ENCODE measurements around the gene CKAP2L. TPM values are rescaled to one million over a fixed set of nuclear protein-coding genes. Genes with fewer than 3 reads are reported as not detected.

Gene CKAP2L
- total and polyA plus RNA-seq, 10 of the 15 experiments (the other 5 are each of a cell fraction or from before 2014, with no cell fraction given): 10.5 to 37.4 (median 20.2) TPM

DNA sequence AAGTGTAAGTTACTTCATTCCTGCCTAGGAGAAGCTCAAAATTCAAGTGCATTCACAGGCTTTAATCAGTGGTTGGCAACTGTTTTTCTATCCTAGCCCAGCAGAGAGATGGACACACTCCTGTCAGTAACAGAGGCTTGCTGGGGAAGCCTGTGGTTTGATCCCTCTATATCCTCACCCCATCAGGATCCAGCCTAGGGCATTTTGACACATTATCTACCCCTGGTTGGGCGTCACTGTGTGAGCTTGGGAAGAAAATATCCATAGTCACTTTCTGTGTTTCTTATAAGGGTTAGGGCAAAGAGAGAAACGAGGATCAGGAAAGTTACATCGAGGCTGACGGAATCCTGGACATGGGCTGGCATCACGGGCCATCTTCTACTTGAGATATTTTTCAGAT lies 33.6 kb downstream of the CKAP2L start (continued):
- TF ChIP-seq, protein P1, sequence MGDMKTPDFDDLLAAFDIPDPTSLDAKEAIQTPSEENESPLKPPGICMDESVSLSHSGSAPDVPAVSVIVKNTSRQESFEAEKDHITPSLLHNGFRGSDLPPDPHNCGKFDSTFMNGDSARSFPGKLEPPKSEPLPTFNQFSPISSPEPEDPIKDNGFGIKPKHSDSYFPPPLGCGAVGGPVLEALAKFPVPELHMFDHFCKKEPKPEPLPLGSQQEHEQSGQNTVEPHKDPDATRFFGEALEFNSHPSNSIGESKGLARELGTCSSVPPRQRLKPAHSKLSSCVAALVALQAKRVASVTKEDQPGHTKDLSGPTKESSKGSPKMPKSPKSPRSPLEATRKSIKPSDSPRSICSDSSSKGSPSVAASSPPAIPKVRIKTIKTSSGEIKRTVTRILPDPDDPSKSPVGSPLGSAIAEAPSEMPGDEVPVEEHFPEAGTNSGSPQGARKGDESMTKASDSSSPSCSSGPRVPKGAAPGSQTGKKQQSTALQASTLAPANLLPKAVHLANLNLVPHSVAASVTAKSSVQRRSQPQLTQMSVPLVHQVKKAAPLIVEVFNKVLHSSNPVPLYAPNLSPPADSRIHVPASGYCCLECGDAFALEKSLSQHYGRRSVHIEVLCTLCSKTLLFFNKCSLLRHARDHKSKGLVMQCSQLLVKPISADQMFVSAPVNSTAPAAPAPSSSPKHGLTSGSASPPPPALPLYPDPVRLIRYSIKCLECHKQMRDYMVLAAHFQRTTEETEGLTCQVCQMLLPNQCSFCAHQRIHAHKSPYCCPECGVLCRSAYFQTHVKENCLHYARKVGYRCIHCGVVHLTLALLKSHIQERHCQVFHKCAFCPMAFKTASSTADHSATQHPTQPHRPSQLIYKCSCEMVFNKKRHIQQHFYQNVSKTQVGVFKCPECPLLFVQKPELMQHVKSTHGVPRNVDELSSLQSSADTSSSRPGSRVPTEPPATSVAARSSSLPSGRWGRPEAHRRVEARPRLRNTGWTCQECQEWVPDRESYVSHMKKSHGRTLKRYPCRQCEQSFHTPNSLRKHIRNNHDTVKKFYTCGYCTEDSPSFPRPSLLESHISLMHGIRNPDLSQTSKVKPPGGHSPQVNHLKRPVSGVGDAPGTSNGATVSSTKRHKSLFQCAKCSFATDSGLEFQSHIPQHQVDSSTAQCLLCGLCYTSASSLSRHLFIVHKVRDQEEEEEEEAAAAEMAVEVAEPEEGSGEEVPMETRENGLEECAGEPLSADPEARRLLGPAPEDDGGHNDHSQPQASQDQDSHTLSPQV (IDR thresholded peaks at IDR 0.05): no peak
- no peak for TF ChIP-seq MEF2B (IDR thresholded peaks at IDR 0.05; ENCODE audit: partially characterized antibody, poor library complexity, severe bottlenecking)
- TF ChIP-seq WRNIP1 (IDR thresholded peaks at IDR 0.05; ENCODE audit: borderline replicate concordance, low read depth, low read length): no peak
- TF ChIP-seq SUPT20H (IDR thresholded peaks at IDR 0.05; ENCODE audit: borderline replicate concordance, control insufficient read depth, low read depth, low read length): no peak

DNA sequence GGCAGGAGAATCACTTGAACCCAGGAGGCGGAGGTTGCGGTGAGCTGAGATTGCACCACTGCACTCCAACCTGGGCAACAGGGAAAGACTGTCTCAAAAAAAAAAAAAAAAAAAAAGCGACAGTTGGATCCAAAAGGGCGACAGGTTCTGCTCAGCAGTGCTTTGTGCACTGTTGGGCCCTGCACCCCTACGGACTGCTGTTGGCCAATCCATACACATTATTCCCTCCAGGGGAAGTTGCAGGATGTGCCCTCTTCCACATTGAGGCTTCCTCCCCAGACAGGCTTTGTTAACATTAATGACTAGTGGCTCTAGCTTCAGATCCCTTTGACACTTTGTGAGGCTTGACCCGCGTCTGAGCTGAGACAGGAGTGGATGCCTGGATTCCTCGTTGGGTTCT lies 34.2 kb downstream of the CKAP2L start:
- Histone ChIP-seq H3K79me2 (ENCODE audit: control insufficient read depth, insufficient read depth, low read length) (no peaks in the 10 kb centered on the region), H3K4me2 (ENCODE audit: control insufficient read depth, insufficient read depth) (no peak overlapping the region), H4K20me1 (ENCODE audit: control insufficient read depth, insufficient read depth) (no peaks in the 10 kb centered on the region), H3K9ac (ENCODE audit: control insufficient read depth, insufficient read depth, low read length) (no peak overlapping the region), H3K9me3 (replicated peaks; ENCODE audit: control insufficient read depth, insufficient read depth, low read length) (no peaks in the 10 kb centered on the region), H2AFZ (ENCODE audit: control insufficient read depth, low read depth, low read length) (no peak overlapping the region), H3K27ac (ENCODE audit: control insufficient read depth, insufficient read depth) (no peak overlapping the region), H3K36me3 (ENCODE audit: control insufficient read depth in 2 of 2, insufficient read depth in 2 of 2, low read length in 1 of 2) (no peaks in the 10 kb centered on the region; a peak in 1 of 4 replicates), H3K27me3 (replicated peaks in 1 of 2; ENCODE audit: control insufficient read depth in 2 of 2, insufficient read depth in 2 of 2, low read length in 1 of 2) (no peaks in the 10 kb centered on the region), H3K4me1 (ENCODE audit: control insufficient read depth, insufficient read depth, low read length) (peaks cover 18% of the 10 kb centered on the region), H3K4me3 (no peak overlapping the region)
- intact Hi-C loops (cut with micrococcal nuclease; ENCODE audit: unreplicated experiment) (no loop called here), in situ Hi-C loops (cut with MboI) (no loop called here)
- DNase-seq (ENCODE audit: low read depth, low spot score) (no peak), FAIRE-seq (no peak), ATAC-seq (no peak)
- RAD21 ChIA-PET (ENCODE audit: unreplicated experiment): interaction anchor here (1.4 to 10.7 kb wide), 6 partner anchors 9 to 211 kb away, joined by 3 to 494 read pairs (median 62); no protein-coding TSS in a partner anchor
- CTCF ChIA-PET: interaction anchor here (0.9 to 12.8 kb wide), 8 partner anchors 19 to 211 kb away, joined by 3 to 671 read pairs (median 88); partner anchors contain the start of gene SLC20A1
- POLR2A ChIA-PET: interaction anchor here (0.6 to 1.0 kb wide), 2 partner anchors 99 to 1510 kb away, joined by 3 read pairs; no protein-coding TSS in a partner anchor
- no TSS peak for BruUV-seq (replicated peaks)
- 73% methylated on average over 7 of the region's 8 CpGs for WGBS (ENCODE audit: insufficient coverage, insufficient replicate concordance, low lambda C conversion rate, missing lambda C conversion rate)
- SMC1A ChIA-PET (ENCODE audit: uncharacterized antibody, unreplicated experiment): interaction anchor here (0.7 to 10.9 kb wide), 11 partner anchors 9 to 212 kb away, joined by 3 to 455 read pairs (median 6); no protein-coding TSS in a partner anchor
- TF ChIP-seq HDAC6 (IDR thresholded peaks at IDR 0.05; ENCODE audit: unreplicated experiment) (no peak), ZNF217 (IDR thresholded peaks at IDR 0.05) (no peak), MTA2 (IDR thresholded peaks at IDR 0.05; ENCODE audit: low read depth) (no peak), PAX5 (IDR thresholded peaks at IDR 0.05; ENCODE audit: borderline replicate concordance, low read depth, low read length) (no peak), NFYB (IDR thresholded peaks at IDR 0.05; ENCODE audit: insufficient read depth, low read depth, low read length) (no peak), NFIC (IDR thresholded peaks at IDR 0.05; ENCODE audit: low read depth, low read length) (no peak), BACH1 (IDR thresholded peaks at IDR 0.05; ENCODE audit: borderline replicate concordance) (no peak), SUZ12 (IDR thresholded peaks at IDR 0.05; ENCODE audit: unreplicated experiment) (no peak), MTA3 (IDR thresholded peaks at IDR 0.05; ENCODE audit: borderline replicate concordance, low read length) (no peak), HDGF (IDR thresholded peaks at IDR 0.05) (no peak), RFX5 (IDR thresholded peaks at IDR 0.05; ENCODE audit: low read depth, low read length) (no peak)
- TF ChIP-seq, protein P2, sequence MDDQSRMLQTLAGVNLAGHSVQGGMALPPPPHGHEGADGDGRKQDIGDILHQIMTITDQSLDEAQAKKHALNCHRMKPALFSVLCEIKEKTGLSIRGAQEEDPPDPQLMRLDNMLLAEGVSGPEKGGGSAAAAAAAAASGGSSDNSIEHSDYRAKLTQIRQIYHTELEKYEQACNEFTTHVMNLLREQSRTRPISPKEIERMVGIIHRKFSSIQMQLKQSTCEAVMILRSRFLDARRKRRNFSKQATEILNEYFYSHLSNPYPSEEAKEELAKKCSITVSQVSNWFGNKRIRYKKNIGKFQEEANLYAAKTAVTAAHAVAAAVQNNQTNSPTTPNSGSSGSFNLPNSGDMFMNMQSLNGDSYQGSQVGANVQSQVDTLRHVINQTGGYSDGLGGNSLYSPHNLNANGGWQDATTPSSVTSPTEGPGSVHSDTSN (IDR thresholded peaks at IDR 0.05; ENCODE audit: insufficient replicate concordance, low read depth, low read length): no peak
- TF ChIP-seq, protein P3, sequence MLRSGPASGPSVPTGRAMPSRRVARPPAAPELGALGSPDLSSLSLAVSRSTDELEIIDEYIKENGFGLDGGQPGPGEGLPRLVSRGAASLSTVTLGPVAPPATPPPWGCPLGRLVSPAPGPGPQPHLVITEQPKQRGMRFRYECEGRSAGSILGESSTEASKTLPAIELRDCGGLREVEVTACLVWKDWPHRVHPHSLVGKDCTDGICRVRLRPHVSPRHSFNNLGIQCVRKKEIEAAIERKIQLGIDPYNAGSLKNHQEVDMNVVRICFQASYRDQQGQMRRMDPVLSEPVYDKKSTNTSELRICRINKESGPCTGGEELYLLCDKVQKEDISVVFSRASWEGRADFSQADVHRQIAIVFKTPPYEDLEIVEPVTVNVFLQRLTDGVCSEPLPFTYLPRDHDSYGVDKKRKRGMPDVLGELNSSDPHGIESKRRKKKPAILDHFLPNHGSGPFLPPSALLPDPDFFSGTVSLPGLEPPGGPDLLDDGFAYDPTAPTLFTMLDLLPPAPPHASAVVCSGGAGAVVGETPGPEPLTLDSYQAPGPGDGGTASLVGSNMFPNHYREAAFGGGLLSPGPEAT (IDR thresholded peaks at IDR 0.05; ENCODE audit: low read depth): no peak
